NCI-H2107 treated with DMSO at 0.1 percent for 48 hours (cell line): ENCODE data around the gene IKZF3.
"Not testable (repeated sequence)": the region's sequence is repeated elsewhere in the genome, so short reads cannot be mapped to it uniquely, and the experiment has no call there.

Source experiments
- DNase-seq: peaks from one replicate; lab custom pipeline; 2025; ENCODE audit not compliant: unreplicated experiment; lab: John Stamatoyannopoulos, UW

IKZF3 gene

GRCh38 chr17:39861235-39861634 lies 2.9 kb downstream of the IKZF3 start:
- no peak for DNase-seq

- not testable (repeated sequence) for DNase-seq
Observed at GRCh38 chr17:39855911-39856649, 8.0 kb downstream of the IKZF3 start.

GRCh38 chr17:39854909-39855308 lies 9.2 kb downstream of the IKZF3 start:
- no peak for DNase-seq

GRCh38 chr17:39852239-39852638 lies 11.9 kb downstream of the IKZF3 start:
- DNase-seq: no peak

GRCh38 chr17:39850186-39850585 lies 13.9 kb downstream of the IKZF3 start:
- not testable (repeated sequence) for DNase-seq

GRCh38 chr17:39848600-39848999 lies 15.5 kb downstream of the IKZF3 start:
- no peak for DNase-seq

GRCh38 chr17:39846205-39846604 lies 17.9 kb downstream of the IKZF3 start:
- no peak for DNase-seq

- DNase-seq: peak; percentile 35
Observed at GRCh38 chr17:39845052-39845846, 18.9 kb downstream of the IKZF3 start.

- no peak for DNase-seq
Observed at GRCh38 chr17:39841134-39841683, 22.9 kb downstream of the IKZF3 start.

GRCh38 chr17:39838784-39839183 lies 25.3 kb downstream of the IKZF3 start:
- no peak for DNase-seq

GRCh38 chr17:39838057-39838456 lies 26.1 kb downstream of the IKZF3 start:
- no peak for DNase-seq

GRCh38 chr17:39836117-39836516 lies 28.0 kb downstream of the IKZF3 start:
- DNase-seq: no peak

- no peak for DNase-seq
Observed at GRCh38 chr17:39835038-39835786, 28.9 kb downstream of the IKZF3 start.

GRCh38 chr17:39834017-39834416 lies 30.1 kb downstream of the IKZF3 start:
- DNase-seq: no peak

GRCh38 chr17:39831588-39831987 lies 32.5 kb downstream of the IKZF3 start:
- DNase-seq: no peak

- DNase-seq: no peak
Observed at GRCh38 chr17:39828443-39828842, 35.7 kb downstream of the IKZF3 start.

GRCh38 chr17:39826334-39826733 lies 37.8 kb downstream of the IKZF3 start:
- no peak for DNase-seq

GRCh38 chr17:39823407-39824054 lies 40.6 kb downstream of the IKZF3 start:
- no peak for DNase-seq

- no peak for DNase-seq
Observed at GRCh38 chr17:39822051-39822451, 42.1 kb downstream of the IKZF3 start.

GRCh38 chr17:39820987-39821386 lies 43.1 kb downstream of the IKZF3 start:
- no peak for DNase-seq

- no peak for DNase-seq
Observed at GRCh38 chr17:39820541-39820940, 43.6 kb downstream of the IKZF3 start.
